ENCODE measurements around the gene CNTNAP2.

CNTNAP2 gene

GRCh38 chr7:146443102-146443501 lies 326.5 kb downstream of the CNTNAP2 start:
- no peak for DNase-seq (ENCODE audit: low read depth, low spot score)
- TF ChIP-seq SUZ12 (IDR thresholded peaks at IDR 0.05; ENCODE audit: extremely low read depth, insufficient read depth, insufficient read length) (no peak), YY1 (IDR thresholded peaks at IDR 0.05; ENCODE audit: insufficient read depth, insufficient read length) (no peak), ZNF274 (IDR thresholded peaks at IDR 0.05; ENCODE audit: low read depth, low read length) (no peak)

GRCh38 chr7:146449625-146450024 lies 333.0 kb downstream of the CNTNAP2 start:
- TF ChIP-seq SUZ12 (IDR thresholded peaks at IDR 0.05; ENCODE audit: extremely low read depth, insufficient read depth, insufficient read length) (no peak), YY1 (IDR thresholded peaks at IDR 0.05; ENCODE audit: insufficient read depth, insufficient read length) (no peak), ZNF274 (IDR thresholded peaks at IDR 0.05; ENCODE audit: low read depth, low read length) (no peak)
- Histone ChIP-seq H3K27me3 (ENCODE audit: insufficient read depth, insufficient read length) (no peaks in the 10 kb centered on the region), H3K9ac (ENCODE audit: insufficient read length, low read depth) (no peak overlapping the region), H3K36me3 (ENCODE audit: insufficient read depth, insufficient read length, low read length) (no peaks in the 10 kb centered on the region), H3K9me3 (ENCODE audit: insufficient read depth, low read length) (no peaks in the 10 kb centered on the region), H3K4me3 (ENCODE audit: insufficient read length, low read depth) (no peak overlapping the region), H3K4me1 (ENCODE audit: insufficient read depth, insufficient read length) (no peaks in the 10 kb centered on the region)
- no peak for DNase-seq (ENCODE audit: low read depth, low spot score)

More at GRCh38 chr7:146443102-146443501, 326.5 kb downstream of the CNTNAP2 start:
- H3K9ac ChIP-seq (ENCODE audit: insufficient read length, low read depth), result no peak overlapping the region
- H3K27me3 ChIP-seq (ENCODE audit: insufficient read depth, insufficient read length), result no peaks in the 10 kb centered on the region
- H3K9me3 ChIP-seq (ENCODE audit: insufficient read depth, low read length), result no peaks in the 10 kb centered on the region
- no peak overlapping the region for H3K4me3 ChIP-seq (ENCODE audit: insufficient read length, low read depth)
- H3K36me3 ChIP-seq (ENCODE audit: insufficient read depth, insufficient read length, low read length), result no peaks in the 10 kb centered on the region
- no peaks in the 10 kb centered on the region for H3K4me1 ChIP-seq (ENCODE audit: insufficient read depth, insufficient read length)

- TF ChIP-seq SUZ12 (IDR thresholded peaks at IDR 0.05; ENCODE audit: extremely low read depth, insufficient read depth, insufficient read length) (no peak), YY1 (IDR thresholded peaks at IDR 0.05; ENCODE audit: insufficient read depth, insufficient read length) (no peak), ZNF274 (IDR thresholded peaks at IDR 0.05; ENCODE audit: low read depth, low read length) (no peak)
- H3K9me3 ChIP-seq (ENCODE audit: insufficient read depth, low read length), result no peaks in the 10 kb centered on the region
- no peaks in the 10 kb centered on the region for H3K4me1 ChIP-seq (ENCODE audit: insufficient read depth, insufficient read length)
- no peak overlapping the region for H3K4me3 ChIP-seq (ENCODE audit: insufficient read length, low read depth)
- DNase-seq (ENCODE audit: low read depth, low spot score), result no peak
- no peak overlapping the region for H3K9ac ChIP-seq (ENCODE audit: insufficient read length, low read depth)
- no peaks in the 10 kb centered on the region for H3K36me3 ChIP-seq (ENCODE audit: insufficient read depth, insufficient read length, low read length)
- no peaks in the 10 kb centered on the region for H3K27me3 ChIP-seq (ENCODE audit: insufficient read depth, insufficient read length)
These were observed 338.6 kb downstream of the CNTNAP2 start for GRCh38 chr7:146455091-146455655.

GRCh38 chr7:146479040-146479439 lies 362.4 kb downstream of the CNTNAP2 start:
- Histone ChIP-seq H3K36me3 (ENCODE audit: insufficient read depth, insufficient read length, low read length) (no peaks in the 10 kb centered on the region), H3K27me3 (ENCODE audit: insufficient read depth, insufficient read length) (no peaks in the 10 kb centered on the region), H3K9me3 (ENCODE audit: insufficient read depth, low read length) (no peaks in the 10 kb centered on the region), H3K4me3 (ENCODE audit: insufficient read length, low read depth) (no peak overlapping the region), H3K9ac (ENCODE audit: insufficient read length, low read depth) (no peak overlapping the region), H3K4me1 (ENCODE audit: insufficient read depth, insufficient read length) (no peaks in the 10 kb centered on the region)
- DNase-seq (ENCODE audit: low read depth, low spot score), result no peak
- no peak for TF ChIP-seq YY1 (IDR thresholded peaks at IDR 0.05; ENCODE audit: insufficient read depth, insufficient read length)
- TF ChIP-seq SUZ12 (IDR thresholded peaks at IDR 0.05; ENCODE audit: extremely low read depth, insufficient read depth, insufficient read length), result no peak
- no peak for TF ChIP-seq ZNF274 (IDR thresholded peaks at IDR 0.05; ENCODE audit: low read depth, low read length)

- H3K9me3 ChIP-seq (ENCODE audit: insufficient read depth, low read length), result no peaks in the 10 kb centered on the region
- no peak for DNase-seq (ENCODE audit: low read depth, low spot score)
- H3K9ac ChIP-seq (ENCODE audit: insufficient read length, low read depth), result no peak overlapping the region
- H3K4me1 ChIP-seq (ENCODE audit: insufficient read depth, insufficient read length), result no peaks in the 10 kb centered on the region
- no peaks in the 10 kb centered on the region for H3K27me3 ChIP-seq (ENCODE audit: insufficient read depth, insufficient read length)
- TF ChIP-seq YY1 (IDR thresholded peaks at IDR 0.05; ENCODE audit: insufficient read depth, insufficient read length), result no peak
- no peak for TF ChIP-seq ZNF274 (IDR thresholded peaks at IDR 0.05; ENCODE audit: low read depth, low read length)
- no peak for TF ChIP-seq SUZ12 (IDR thresholded peaks at IDR 0.05; ENCODE audit: extremely low read depth, insufficient read depth, insufficient read length)
- H3K4me3 ChIP-seq (ENCODE audit: insufficient read length, low read depth), result no peak overlapping the region
- no peaks in the 10 kb centered on the region for H3K36me3 ChIP-seq (ENCODE audit: insufficient read depth, insufficient read length, low read length)
These were observed 369.9 kb downstream of the CNTNAP2 start for GRCh38 chr7:146486519-146486918.

DNA sequence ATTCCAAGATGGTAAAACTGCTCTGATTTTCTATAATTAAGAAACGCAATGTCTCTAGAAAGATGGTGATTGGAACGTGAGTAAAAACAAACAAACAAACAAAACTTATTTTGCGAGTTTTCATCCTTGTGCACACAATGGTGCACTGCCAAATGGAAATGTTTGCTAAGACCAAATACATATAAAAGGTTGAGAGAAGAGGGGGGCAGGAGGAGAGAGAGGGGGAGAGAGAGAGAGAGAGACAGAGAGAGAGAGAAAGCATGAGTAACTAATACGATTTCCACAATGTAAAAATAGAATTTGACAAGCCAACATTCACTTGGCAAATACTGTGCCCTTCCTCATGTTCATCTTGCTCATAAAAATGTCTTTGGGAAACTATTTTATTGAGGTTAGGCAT lies 375.4 kb downstream of the CNTNAP2 start:
- Histone ChIP-seq H3K4me3 (ENCODE audit: insufficient read length, low read depth) (no peak overlapping the region), H3K9ac (ENCODE audit: insufficient read length, low read depth) (no peak overlapping the region), H3K27me3 (ENCODE audit: insufficient read depth, insufficient read length) (no peaks in the 10 kb centered on the region), H3K36me3 (ENCODE audit: insufficient read depth, insufficient read length, low read length) (no peaks in the 10 kb centered on the region), H3K4me1 (ENCODE audit: insufficient read depth, insufficient read length) (no peaks in the 10 kb centered on the region), H3K9me3 (ENCODE audit: insufficient read depth, low read length) (no peaks in the 10 kb centered on the region)
- no peak for DNase-seq (ENCODE audit: low read depth, low spot score)
- TF ChIP-seq SUZ12 (IDR thresholded peaks at IDR 0.05; ENCODE audit: extremely low read depth, insufficient read depth, insufficient read length), result no peak

GRCh38 chr7:146494952-146495596 lies 378.5 kb downstream of the CNTNAP2 start:
- H3K9ac ChIP-seq (ENCODE audit: insufficient read length, low read depth), result no peak overlapping the region
- no peaks in the 10 kb centered on the region for H3K36me3 ChIP-seq (ENCODE audit: insufficient read depth, insufficient read length, low read length)
- H3K4me1 ChIP-seq (ENCODE audit: insufficient read depth, insufficient read length), result no peaks in the 10 kb centered on the region

More at GRCh38 chr7:146494952-146495596, 378.5 kb downstream of the CNTNAP2 start:
- TF ChIP-seq YY1 (IDR thresholded peaks at IDR 0.05; ENCODE audit: insufficient read depth, insufficient read length), result no peak
- no peak for TF ChIP-seq ZNF274 (IDR thresholded peaks at IDR 0.05; ENCODE audit: low read depth, low read length)
- no peak for TF ChIP-seq SUZ12 (IDR thresholded peaks at IDR 0.05; ENCODE audit: extremely low read depth, insufficient read depth, insufficient read length)
- Histone ChIP-seq H3K4me3 (ENCODE audit: insufficient read length, low read depth) (no peak overlapping the region), H3K9me3 (ENCODE audit: insufficient read depth, low read length) (no peaks in the 10 kb centered on the region), H3K27me3 (ENCODE audit: insufficient read depth, insufficient read length) (no peaks in the 10 kb centered on the region)
- DNase-seq (ENCODE audit: low read depth, low spot score), result no peak
